NCI-H226 (cell line): ENCODE data around the gene SLC22A6.
A peak's percentile ranks its signal among the peaks of the same experiment; 100 is the strongest.
"Not testable (repeated sequence)": the region's sequence is repeated elsewhere in the genome, so short reads cannot be mapped to it uniquely, and the experiment has no call there.

Experiments
- DNase-seq: peaks from one replicate; pipeline ENCODE4 v3.0.0-alpha.2; 2015

Gene SLC22A6

GRCh38 chr11:62985041-62985750, 429 bp upstream of the SLC22A6 start:
- DNase-seq, result no peak

GRCh38 chr11:62983536-62984199, 1.1 kb downstream of the SLC22A6 start:
- DNase-seq, result no peak

GRCh38 chr11:62981743-62982142, 3.0 kb downstream of the SLC22A6 start:
- no peak for DNase-seq

GRCh38 chr11:62980133-62980760, 4.5 kb downstream of the SLC22A6 start:
- no peak for DNase-seq

- DNase-seq, result no peak
These were observed 8.7 kb downstream of the SLC22A6 start for GRCh38 chr11:62976109-62976508.

- peak; percentile 28 for DNase-seq
These were observed 9.8 kb downstream of the SLC22A6 start for GRCh38 chr11:62974848-62975522.

- no peak for DNase-seq
These were observed 19.2 kb downstream of the SLC22A6 start for GRCh38 chr11:62965574-62965973.

GRCh38 chr11:62962391-62962790, 22.4 kb downstream of the SLC22A6 start:
- no peak for DNase-seq

GRCh38 chr11:62961017-62961570, 23.7 kb downstream of the SLC22A6 start:
- DNase-seq, result no peak

GRCh38 chr11:62959422-62959980, 25.3 kb downstream of the SLC22A6 start:
- DNase-seq, result no peak

GRCh38 chr11:62958547-62959421, 26.0 kb downstream of the SLC22A6 start:
- DNase-seq, result peak; percentile 55

GRCh38 chr11:62957147-62957546, 27.6 kb downstream of the SLC22A6 start:
- DNase-seq, result no peak

GRCh38 chr11:62954478-62954877, 30.3 kb downstream of the SLC22A6 start:
- peak; percentile 23 for DNase-seq

GRCh38 chr11:62953811-62954210, 31.0 kb downstream of the SLC22A6 start:
- peak; percentile 71 for DNase-seq

- DNase-seq, result no peak
These were observed 35.9 kb downstream of the SLC22A6 start for GRCh38 chr11:62948765-62949320.

- DNase-seq, result not testable (repeated sequence)
These were observed 39.2 kb downstream of the SLC22A6 start for GRCh38 chr11:62945538-62945937.

GRCh38 chr11:62937528-62937927, 47.2 kb downstream of the SLC22A6 start:
- DNase-seq, result not testable (repeated sequence)

- DNase-seq, result no peak
These were observed 50.3 kb downstream of the SLC22A6 start for GRCh38 chr11:62934496-62934785.

GRCh38 chr11:62933750-62934495, 50.8 kb downstream of the SLC22A6 start:
- no peak for DNase-seq

- DNase-seq, result no peak
These were observed 51.5 kb downstream of the SLC22A6 start for GRCh38 chr11:62933285-62933684.
